Middle frontal gyrus (tissue), 1 donor: ENCODE results near the gene ATXN2.
"Not testable (repeated sequence)": the region's sequence is repeated elsewhere in the genome, so short reads cannot be mapped to it uniquely, and the experiment has no call there.

Source experiments
- DNase-seq: peaks from one replicate; pipeline ENCODE4 v3.0.0-alpha.2; 2015; ENCODE audit warnings: low spot score; ENCODE audit errors: extremely low spot score

The ATXN2 gene, protein sequence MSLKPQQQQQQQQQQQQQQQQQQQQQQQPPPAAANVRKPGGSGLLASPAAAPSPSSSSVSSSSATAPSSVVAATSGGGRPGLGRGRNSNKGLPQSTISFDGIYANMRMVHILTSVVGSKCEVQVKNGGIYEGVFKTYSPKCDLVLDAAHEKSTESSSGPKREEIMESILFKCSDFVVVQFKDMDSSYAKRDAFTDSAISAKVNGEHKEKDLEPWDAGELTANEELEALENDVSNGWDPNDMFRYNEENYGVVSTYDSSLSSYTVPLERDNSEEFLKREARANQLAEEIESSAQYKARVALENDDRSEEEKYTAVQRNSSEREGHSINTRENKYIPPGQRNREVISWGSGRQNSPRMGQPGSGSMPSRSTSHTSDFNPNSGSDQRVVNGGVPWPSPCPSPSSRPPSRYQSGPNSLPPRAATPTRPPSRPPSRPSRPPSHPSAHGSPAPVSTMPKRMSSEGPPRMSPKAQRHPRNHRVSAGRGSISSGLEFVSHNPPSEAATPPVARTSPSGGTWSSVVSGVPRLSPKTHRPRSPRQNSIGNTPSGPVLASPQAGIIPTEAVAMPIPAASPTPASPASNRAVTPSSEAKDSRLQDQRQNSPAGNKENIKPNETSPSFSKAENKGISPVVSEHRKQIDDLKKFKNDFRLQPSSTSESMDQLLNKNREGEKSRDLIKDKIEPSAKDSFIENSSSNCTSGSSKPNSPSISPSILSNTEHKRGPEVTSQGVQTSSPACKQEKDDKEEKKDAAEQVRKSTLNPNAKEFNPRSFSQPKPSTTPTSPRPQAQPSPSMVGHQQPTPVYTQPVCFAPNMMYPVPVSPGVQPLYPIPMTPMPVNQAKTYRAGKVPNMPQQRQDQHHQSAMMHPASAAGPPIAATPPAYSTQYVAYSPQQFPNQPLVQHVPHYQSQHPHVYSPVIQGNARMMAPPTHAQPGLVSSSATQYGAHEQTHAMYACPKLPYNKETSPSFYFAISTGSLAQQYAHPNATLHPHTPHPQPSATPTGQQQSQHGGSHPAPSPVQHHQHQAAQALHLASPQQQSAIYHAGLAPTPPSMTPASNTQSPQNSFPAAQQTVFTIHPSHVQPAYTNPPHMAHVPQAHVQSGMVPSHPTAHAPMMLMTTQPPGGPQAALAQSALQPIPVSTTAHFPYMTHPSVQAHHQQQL

DNA sequence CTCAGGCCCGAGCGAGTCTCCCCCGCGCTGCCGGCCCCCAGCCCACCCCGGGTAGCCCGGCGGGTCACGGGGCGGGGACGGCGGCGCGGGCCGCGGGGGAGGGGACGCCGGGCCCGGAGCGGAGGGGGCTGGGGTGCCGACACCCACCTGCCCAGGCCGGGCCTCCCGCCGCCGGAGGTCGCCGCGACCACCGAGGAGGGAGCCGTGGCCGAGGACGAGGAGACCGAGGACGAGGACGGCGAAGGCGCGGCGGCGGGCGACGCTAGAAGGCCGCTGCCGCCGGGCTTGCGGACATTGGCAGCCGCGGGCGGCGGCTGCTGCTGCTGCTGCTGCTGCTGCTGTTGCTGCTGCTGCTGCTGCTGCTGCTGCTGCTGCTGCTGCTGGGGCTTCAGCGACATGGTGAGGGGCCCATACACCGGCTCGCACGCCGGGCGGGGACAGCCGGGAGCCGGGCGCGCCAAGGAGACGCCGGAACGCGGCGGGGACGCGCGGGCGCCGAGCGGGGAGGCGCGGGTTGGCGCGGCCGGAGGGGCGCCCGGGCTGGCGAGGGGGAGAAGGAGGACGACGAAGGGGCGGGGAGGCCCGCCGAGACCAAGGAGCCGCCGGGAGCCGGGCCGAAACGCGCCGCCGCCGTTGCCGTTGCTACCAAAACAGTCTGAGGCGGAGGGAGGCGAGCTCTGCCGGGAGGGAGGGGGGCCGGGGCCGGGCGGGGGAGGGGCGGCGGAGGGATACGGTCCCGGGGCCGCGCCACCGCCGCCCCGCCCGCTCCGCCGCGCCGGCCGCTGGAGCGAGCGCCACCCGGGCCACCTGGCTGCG, at the start of gene ATXN2:
Gene ATXN2, minus strand, starts transcription at position 679 of the 816 bp plus-strand sequence. Its CDS starts 281 bp downstream, at position 398.
- no peak for DNase-seq

DNA sequence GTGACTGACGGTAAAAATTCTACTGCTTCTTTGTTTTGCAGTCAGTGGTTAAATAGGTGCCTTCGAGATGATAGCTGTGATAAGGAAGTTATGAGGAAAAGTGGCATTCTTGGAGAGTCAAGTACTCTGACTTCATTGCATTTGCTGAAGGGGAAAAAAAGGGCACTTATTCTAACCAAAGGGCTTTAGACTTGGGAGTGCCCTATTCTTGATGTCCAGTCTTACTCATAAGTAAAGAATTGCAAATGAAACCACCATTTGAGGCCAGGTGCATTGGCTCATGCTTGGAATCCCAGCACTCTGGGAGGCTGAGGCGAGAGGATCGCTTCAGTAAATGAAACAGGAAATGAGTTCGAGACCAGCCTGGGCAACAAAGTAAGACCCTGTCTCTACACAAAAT, 46.3 kb upstream of the ATXN2 start:
- DNase-seq, result no peak

DNA sequence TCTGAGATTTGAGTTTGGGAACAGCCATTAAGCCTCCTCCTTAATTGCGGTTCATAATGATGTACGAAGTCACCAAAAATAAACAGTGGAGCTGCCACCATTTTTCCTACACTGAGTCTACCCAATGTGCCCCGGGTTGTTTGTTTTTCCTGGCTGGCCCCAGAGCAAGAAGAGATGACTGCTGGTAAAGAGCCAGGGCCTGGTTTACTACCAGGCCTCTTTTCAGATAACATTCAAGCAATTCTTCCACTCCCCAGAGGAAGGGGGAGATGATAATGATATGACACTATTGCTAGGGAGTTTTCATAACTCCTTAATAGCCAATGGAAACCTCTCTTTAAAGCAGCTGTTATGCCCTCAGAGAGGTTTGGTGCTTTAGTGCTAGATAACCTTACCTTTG, 44.3 kb upstream of the ATXN2 start:
- DNase-seq, result no peak

DNA sequence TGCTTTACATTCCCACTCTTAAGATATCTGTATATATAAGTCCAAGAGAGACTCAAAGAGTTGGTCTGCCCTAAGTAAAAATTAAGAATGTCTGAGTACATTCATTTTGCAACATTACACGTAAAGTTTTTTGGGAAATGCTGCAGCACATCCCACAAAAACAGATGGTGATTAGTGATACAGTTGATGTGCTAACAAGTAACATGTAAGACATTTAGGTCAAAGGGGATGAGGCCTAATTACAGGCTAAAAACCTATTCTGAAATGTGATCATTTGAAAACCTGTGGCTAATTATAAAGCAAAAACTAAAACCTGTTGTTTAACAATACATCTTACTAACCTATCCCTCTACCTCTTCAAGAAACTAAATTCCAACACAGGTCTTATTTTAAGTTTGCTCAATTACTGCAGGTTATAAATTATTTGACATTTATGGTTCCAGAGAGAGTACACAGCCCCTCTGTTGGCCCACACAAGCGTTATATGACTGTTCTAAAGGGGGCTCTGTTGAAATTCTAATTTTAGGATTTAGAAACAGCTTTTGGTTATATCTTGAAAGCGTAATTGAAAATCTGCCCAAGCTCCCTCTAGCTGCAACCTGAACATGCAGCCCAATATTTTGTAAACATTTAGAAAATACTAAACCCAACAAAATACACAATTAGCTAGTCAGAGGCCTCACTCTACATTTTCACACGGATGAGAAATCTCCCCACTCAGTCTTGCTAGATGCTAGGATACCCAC, 43.7 kb upstream of the ATXN2 start:
- DNase-seq, result no peak

DNA sequence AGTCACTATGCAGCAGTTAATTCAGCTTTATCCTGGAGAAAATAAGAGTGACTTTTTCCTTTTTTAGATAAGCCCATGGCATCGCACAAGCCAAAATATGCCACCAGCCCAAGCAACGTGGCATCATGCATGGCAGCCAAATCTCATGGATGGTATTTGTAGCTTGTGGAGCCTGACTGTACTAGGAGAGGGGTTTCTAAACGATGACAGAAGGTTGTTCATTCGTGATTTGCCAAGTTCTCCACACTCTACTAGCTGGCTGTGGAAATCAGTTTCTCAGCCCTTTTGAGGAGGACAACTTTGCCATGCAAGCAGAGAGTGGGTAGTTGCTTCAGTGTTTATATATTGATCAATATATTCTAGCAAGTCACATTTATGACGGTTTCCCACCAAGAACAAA, 41.4 kb upstream of the ATXN2 start:
- DNase-seq, result no peak

DNA sequence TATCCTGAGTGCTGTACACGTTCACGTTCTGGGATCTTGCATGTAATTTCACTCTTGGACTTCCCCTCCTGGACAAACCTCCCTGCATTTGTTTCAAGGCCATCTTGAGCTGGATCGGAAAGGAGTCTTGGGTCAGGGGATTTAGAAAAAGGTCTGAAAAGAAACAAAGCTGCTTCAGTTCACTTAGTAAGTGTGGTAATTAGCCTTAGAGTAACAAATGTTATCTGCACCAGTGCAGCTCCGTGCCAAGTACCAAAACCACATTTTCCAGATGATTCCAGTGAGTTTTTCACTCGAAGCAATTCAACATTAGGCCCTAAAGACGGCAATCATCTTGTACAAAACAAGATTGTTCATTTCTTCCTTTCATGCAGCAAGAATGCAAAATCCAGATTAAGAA, 39.4 kb upstream of the ATXN2 start:
- DNase-seq, result no peak

DNA sequence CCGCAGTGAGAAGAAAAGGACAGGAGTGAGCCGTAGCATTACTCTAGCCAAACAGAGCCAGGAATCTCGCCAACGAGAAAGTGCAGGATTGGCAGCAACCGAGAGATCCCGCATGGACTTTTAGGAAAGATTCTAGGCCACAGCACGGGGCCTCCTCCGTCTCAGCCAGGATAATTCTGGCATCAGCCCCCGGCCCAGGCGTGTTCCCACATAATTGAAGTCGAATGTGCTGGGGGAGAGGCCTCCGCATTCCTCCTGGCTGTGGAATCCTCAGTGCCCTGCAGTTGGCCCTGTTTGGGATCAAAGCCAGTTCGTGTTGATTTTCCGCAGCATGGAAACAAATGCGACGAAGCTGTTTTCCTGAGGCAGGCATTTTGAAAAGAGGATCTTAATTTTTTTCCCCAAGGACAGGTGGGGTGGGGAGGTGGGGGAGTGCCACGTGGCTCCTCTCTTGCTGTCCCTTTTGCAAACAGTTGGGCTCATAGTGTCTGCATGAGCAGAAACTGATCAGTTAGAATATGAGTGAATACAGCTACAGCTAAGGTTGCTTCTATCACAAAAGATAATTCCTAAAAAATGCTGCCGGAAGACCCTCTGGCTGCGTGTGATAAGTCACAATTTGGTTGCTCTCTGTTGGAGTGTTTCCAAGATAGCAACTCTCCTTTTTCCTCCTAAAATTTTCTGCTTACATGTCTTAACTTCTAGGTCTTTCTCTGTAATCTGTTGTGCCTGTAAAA, 37.3 kb upstream of the ATXN2 start:
- peak; percentile 44 for DNase-seq

DNA sequence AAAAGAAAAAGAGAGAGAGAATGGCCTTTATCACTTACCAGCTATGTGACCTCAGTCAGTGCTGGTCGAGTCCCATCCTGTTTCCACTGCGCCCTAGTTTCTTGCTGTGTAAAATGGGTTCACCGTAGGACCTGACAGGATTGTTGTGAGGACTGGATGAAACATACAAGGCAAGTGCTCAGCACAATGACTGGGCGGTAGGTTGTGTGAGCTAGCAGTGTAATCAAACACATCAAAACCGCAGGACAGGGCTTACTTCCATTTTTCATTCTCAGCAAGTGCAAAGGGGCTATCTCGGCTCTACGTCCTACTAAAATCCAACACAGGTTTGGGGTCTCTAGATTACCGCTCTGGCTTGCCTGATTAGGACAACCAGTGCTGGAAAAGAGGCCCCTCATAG, 36.4 kb upstream of the ATXN2 start:
- no peak for DNase-seq

DNA sequence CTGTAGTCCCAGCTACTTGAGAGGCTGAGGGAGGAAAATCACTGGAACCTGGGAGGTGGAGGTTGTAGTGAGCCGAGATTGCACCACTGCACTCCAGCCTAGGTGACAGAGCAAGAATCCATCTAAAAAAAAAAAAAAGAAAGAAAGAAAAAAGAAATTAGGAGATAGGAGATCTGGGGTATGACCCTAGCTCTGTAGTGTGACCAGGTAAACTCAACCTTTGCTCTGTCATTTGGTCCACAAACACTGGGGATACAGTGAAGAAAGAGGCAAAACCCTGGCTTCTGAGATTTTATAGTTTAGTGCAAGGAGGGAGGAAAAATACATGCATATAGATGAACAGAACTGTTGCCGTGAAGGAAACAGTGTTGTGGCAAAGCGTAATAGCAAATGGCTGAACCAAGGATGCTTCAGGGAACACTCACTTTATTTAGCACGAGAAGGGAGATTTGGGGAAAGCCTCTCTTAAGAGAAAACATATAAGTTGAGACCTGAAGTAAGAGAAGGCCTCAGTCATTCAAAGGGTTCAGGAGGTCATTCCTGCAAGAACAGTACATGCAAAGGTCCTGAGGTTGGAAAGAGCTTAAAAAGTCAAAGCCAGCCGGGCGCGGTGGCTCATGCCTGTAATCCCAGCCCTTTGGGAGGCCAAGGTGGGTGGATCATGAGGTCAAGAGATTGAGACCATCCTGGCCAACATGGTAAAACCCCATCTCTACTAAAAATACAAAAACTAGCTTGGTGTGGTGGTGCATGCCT, 29.6 kb upstream of the ATXN2 start:
- no peak for DNase-seq

DNA sequence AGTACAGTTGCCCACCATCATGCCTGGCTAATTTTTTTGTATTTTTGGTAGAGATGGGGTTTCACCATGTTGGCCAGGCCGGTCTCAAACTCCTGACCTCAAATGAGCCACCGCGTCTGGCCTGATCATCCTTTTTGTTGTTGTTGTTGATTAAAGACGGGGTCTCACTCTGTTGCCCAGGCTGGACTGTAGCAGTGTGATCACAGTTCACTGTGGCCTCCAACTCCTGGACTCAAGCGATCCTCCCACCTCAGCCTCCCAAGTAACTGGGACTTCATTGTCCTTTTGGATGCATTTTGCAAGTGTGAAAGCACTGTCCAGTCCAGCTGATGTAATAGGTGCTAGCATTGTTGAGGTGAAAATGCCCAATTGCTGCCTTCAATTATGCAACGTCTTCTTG, 27.1 kb upstream of the ATXN2 start:
- DNase-seq, result no peak

DNA sequence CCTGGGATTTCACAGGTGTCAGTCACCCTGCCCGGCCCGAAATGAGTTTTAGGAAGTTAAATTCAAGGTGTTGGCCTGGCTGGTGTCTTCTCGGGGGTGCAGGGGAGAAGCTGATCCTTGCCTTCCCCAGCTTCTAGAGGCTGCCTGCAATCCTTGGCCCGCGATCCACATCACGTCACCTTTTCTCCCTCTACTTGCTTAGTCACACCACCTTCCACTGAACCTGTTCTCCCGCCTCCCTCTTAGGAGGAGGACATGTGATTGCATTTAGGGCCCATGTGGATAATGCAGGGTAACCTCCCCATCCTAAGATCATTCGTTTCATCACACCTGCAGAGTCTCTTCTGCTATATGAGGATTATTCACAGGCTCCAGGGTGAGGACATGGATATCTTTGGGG, 25.4 kb upstream of the ATXN2 start:
- DNase-seq, result no peak

DNA sequence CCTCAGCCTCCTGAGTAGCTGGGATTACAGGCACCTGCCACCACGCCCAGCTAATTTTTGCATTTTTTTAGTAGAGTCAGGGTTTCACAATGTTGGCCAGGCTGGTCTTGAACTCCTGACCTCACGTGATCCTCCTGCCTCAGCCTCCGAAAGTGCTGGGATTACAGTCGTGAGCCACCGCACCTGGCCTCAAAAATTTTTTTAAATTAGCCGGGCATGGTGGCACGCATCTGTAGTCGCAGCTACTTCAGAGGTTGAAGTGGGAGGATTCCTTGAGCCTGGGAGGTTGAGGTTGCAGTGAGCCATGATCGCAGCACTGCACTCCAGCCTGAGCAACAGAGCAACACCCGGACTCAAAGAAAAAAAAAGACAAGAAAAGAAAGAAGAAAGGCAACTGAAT, 18.7 kb upstream of the ATXN2 start:
- DNase-seq, result not testable (repeated sequence)

DNA sequence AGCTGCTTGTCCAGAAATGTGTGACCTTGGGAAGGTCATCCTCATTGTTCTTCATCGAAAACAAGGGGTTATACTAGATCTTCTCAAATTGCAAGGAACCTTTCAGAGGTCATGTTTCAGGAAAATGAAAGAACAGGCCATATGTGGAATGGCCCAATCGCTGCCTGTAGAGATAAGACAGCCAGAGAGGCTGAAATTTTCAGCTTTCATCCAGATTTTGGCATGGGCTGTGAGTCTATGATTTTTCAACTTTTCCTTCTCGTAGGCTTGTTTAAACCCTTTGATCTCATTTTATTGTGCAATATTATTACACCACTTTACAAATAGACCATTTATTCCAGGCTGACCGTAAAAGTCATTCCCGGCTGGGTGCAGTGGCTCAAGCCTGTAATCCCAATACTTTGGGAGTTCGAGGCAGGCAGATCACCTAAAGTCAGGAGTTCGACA, 17.1 kb upstream of the ATXN2 start:
- DNase-seq, result no peak

DNA sequence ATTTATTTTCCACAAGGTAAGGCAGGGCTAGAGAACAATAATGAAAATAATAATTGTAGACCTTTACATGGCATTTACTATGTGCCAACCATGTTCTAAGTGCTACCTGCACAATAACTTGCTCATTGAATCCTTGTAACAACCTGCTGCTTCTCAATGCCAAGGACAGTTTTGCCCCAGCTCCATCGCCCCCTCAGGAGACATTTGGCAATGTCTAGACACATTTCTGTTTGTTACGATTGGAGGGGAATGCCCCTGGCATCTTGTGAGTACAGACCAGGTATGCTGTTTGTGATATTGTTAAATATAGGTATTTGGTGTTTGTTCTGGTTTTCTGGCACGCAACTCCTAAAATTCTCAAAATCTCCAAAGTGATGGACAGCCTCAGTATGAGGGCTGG, 8.1 kb upstream of the ATXN2 start:
- no peak for DNase-seq

DNA sequence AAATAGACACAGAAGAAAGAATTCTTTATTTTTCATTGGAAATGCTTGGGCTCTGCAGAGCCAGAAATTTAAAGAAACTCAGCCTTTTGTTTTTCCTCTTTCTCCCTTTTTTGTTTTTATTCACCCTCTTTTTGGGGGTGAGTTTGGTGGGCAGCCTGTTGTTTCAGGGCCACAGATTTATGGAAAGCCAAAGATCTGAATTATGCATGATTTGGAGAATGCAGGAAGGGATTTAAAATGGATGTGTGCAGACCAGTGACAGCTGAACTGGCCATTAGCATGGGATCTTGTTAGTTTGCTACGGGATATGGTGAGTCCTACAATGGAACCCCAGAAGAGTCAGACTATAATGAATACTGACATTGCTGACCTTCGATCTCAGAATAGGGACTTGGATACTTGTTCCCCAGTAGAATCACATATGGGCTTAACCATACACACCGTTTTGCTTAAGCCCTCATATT, 7.7 kb upstream of the ATXN2 start:
- DNase-seq, result no peak

DNA sequence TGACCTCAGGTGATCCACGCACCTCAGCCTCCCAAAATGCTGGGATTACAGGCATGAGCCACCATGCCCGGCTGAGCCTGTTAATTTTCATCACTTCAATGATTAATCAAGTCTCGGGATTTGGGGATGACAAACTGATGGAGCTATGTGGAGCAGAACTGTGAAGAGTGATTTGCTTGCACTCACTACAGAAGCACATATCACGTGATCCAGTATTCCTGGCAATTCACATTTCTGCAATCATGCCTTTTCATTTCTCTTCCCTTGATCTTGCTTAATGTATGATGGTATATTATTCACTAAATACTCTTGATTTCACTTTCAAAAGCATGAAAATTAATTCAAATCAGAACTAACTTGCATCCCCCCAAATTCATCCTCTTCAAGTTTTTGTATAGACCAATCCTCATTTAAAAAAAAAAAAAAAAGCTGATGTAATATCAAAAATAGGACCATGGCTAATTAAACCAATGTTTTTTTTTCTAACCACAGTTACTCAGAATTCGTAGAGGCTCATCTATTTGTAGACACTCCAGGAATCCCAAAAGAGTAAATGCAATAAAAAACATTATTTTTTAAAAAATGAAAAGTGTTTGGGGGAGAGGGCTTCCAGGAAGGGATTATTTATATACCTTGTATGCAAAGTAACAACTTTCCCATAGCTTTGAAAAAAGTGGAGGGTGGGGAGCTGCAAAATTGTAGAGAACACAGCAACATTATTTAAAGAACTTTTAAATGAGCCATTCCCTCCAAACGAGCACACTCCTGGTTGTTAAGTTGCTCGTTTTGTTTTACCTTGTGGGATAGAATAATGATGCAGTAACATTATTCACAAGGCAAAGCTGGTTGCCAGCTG, 7.0 kb upstream of the ATXN2 start:
- no peak for DNase-seq

DNA sequence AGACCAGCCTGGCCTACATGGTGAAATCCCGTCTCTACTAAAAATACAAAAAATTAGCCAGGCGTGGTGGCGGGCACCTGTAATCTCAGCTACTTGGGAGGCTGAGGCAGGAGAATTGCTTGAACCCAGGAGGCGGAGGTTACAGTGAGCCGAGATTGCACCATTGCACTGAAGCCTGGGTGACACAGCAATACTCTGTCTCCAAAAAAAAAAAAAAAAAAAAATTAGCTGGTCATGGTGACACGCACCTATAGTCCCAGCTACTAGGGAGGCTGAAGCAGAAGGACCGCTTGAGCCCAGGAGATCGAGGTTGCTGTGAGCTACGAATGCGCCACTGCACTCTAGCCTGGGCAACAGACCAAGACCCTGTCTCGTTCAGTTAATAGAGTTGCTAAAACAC, 3.7 kb upstream of the ATXN2 start:
- DNase-seq, result not testable (repeated sequence)

DNA sequence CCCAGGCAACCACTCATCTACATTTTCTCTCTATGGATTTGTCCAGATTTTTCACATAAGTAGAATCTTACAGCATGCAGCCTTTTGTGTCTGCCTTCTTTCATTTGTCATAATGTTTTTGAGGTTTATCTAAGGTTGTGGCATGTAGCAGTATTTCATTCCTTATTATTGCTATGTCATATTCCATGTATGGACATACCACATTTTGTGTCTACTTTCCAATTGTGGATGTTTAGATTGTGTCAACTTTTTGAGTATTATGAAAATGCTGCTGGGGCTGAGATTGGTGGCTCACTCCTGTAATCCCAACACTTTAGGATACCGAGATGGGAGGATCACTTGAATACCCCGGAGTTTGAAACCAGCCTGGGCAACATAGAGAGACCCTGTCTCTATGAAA, 3.2 kb upstream of the ATXN2 start:
- no peak for DNase-seq
